Stimulated activated CD8-positive, alpha-beta memory T cell treated with anti-CD3 and anti-CD28 coated beads, Interleukin-2, amount 100 ng/mL, for 1 hour (primary cell): Measurements from ENCODE around the gene PKD1.
"Not testable (repeated sequence)": the region's sequence is repeated elsewhere in the genome, so short reads cannot be mapped to it uniquely, and the experiment has no call there.

ENCODE experiments used
- DNase-seq, 2 donors: peaks; one replicate each; pipeline ENCODE4 v3.0.0-alpha.2; 2020; ENCODE audit warnings: low read depth in 2 of 2

The PKD1 gene

GRCh38 chr16:2150418-2151187, 14.9 kb upstream of the PKD1 start:
- no peak for DNase-seq

- DNase-seq: no peak
Observed at GRCh38 chr16:2149630-2150417, 14.1 kb upstream of the PKD1 start.

GRCh38 chr16:2148714-2149629, 13.3 kb upstream of the PKD1 start:
- DNase-seq: no peak

GRCh38 chr16:2147981-2148671, 12.4 kb upstream of the PKD1 start, which contains the start of gene RAB26:
Gene RAB26 (plus strand): TSS chr16:2148625. CDS start chr16:2148784, 159 bp downstream.
- DNase-seq: peak in 1 of 2 donors; percentile 28

GRCh38 chr16:2147378-2147777, 11.7 kb upstream of the PKD1 start:
- DNase-seq: no peak

GRCh38 chr16:2145843-2146242, 10.1 kb upstream of the PKD1 start:
- DNase-seq: no peak

- DNase-seq: no peak
Observed at GRCh38 chr16:2143878-2144485, 8.3 kb upstream of the PKD1 start.

- no peak for DNase-seq
Observed at GRCh38 chr16:2142942-2143877, 7.5 kb upstream of the PKD1 start.

GRCh38 chr16:2135071-2135470, 627 bp downstream of the PKD1 start:
- DNase-seq: not testable (repeated sequence)

GRCh38 chr16:2133797-2134196, 1.9 kb downstream of the PKD1 start:
- not testable (repeated sequence) for DNase-seq

GRCh38 chr16:2129890-2130447, 5.7 kb downstream of the PKD1 start:
- not testable (repeated sequence) for DNase-seq

- DNase-seq: not testable (repeated sequence)
Observed at GRCh38 chr16:2129251-2129650, 6.4 kb downstream of the PKD1 start.

GRCh38 chr16:2127630-2128280, 7.9 kb downstream of the PKD1 start:
- peak in 1 of 2 donors; percentile 19 for DNase-seq

GRCh38 chr16:2126928-2127556, 8.7 kb downstream of the PKD1 start:
- not testable (repeated sequence) for DNase-seq

GRCh38 chr16:2126161-2126743, 9.4 kb downstream of the PKD1 start:
- not testable (repeated sequence) for DNase-seq

GRCh38 chr16:2125609-2126008, 10.1 kb downstream of the PKD1 start:
- DNase-seq: not testable (repeated sequence)

GRCh38 chr16:2124694-2125444, 10.8 kb downstream of the PKD1 start:
- DNase-seq: not testable (repeated sequence)
